Measurements from ENCODE around the gene KIF3C.

GRCh38 chr2:25936889-25937545 lies 45.3 kb downstream of the KIF3C start:
- TF ChIP-seq L3MBTL2 (conservative IDR thresholded peaks at IDR 0.05) (no peak), ARNT (IDR thresholded peaks at IDR 0.05) (no peak), BHLHE40 (IDR thresholded peaks at IDR 0.05; ENCODE audit: borderline replicate concordance) (no peak), ZNF384 (IDR thresholded peaks at IDR 0.05) (no peak), FOXA1 (IDR thresholded peaks at IDR 0.05) (no peak)

Data from HEK293T (cell line).